Common myeloid progenitor, CD34-positive (primary cell): ENCODE results near the gene LSS.

Experiments
- CTCF ChIA-PET: fragments of 350-600 bp; sonication (Branson Sonifier 250); formaldehyde crosslinking; loops from one replicate; lab custom pipeline; 2021; ENCODE audit warnings: antibody characterized with exemption; lab: Charles Lee
- POLR2A ChIA-PET: fragments of 350-600 bp; sonication (Branson Sonifier 250); formaldehyde crosslinking; loops from one replicate; lab custom pipeline; 2021; ENCODE audit warnings: antibody characterized with exemption; lab: Charles Lee
- DNase-seq, 3 donors: peaks; one replicate each; pipeline versions ENCODE4 v3.0.0 to v3.0.0-alpha.2; 2013
- H3K27ac ChIP-seq, 2 experiments: 1 replicate in 1 of 2; 2 replicates in 1 of 2; pipeline ENCODE4 v1.7.0; 2013; ENCODE audit warnings: inconsistent platforms in 2 of 2, low read length in 2 of 2, mild to moderate bottlenecking in 2 of 2, low read depth in 1 of 2, moderate library complexity in 1 of 2; ENCODE audit not compliant: severe bottlenecking in 2 of 2, insufficient read depth in 1 of 2, poor library complexity in 1 of 2
- H3K27me3 ChIP-seq, 5 experiments: replicated peaks in 2 of 5; 1 replicate in 3 of 5; 2 replicates in 2 of 5; pipeline versions ENCODE4 v1.6.1 to v1.7.0; 2013; ENCODE audit warnings: low read length in 4 of 5, mild to moderate bottlenecking in 2 of 5, moderate library complexity in 2 of 5, inconsistent platforms in 1 of 5; ENCODE audit not compliant: insufficient read depth in 5 of 5, control insufficient read depth in 4 of 5
- H3K36me3 ChIP-seq, 4 experiments: 1 replicate in 2 of 4; 2 replicates in 2 of 4; pipeline versions ENCODE4 v1.6.1 to v1.7.0; 2013; ENCODE audit warnings: low read length in 3 of 4, control low read depth in 1 of 4, mild to moderate bottlenecking in 1 of 4; ENCODE audit not compliant: control insufficient read depth in 4 of 4, insufficient read depth in 4 of 4
- H3K4me1 ChIP-seq, 4 experiments: 1 replicate in 3 of 4; 2 replicates in 1 of 4; pipeline versions ENCODE4 v1.6.1 to v1.7.1; 2013; ENCODE audit warnings: low read length in 3 of 4, mild to moderate bottlenecking in 3 of 4, control low read depth in 1 of 4, inconsistent platforms in 1 of 4, moderate library complexity in 1 of 4; ENCODE audit not compliant: control insufficient read depth in 4 of 4, insufficient read depth in 4 of 4; ENCODE audit errors: control extremely low read depth in 1 of 4
- H3K4me3 ChIP-seq, 7 experiments: 1 replicate in 4 of 7; 2 replicates in 3 of 7; pipeline versions ENCODE4 v1.5.1 to v1.7.0; 2013; ENCODE audit warnings: mild to moderate bottlenecking in 7 of 7, low read length in 6 of 7, moderate library complexity in 6 of 7, inconsistent platforms in 2 of 7, low read depth in 2 of 7, control low read depth in 1 of 7; ENCODE audit not compliant: insufficient read depth in 4 of 7, control insufficient read depth in 1 of 7; ENCODE audit errors: extremely low read depth in 1 of 7
- H3K9me3 ChIP-seq, 5 experiments: 1 replicate in 4 of 5; 2 replicates in 1 of 5; pipeline versions ENCODE4 v1.6.1 to v1.7.1; 2013; ENCODE audit warnings: low read length in 4 of 5, mild to moderate bottlenecking in 2 of 5, inconsistent platforms in 1 of 5, low read depth in 1 of 5, moderate library complexity in 1 of 5; ENCODE audit not compliant: control insufficient read depth in 4 of 5, insufficient read depth in 2 of 5; ENCODE audit errors: control extremely low read depth in 1 of 5
- WGBS: methylation state at CpG from one replicate; pipeline ENCODE4 v1.1.5; 2013; ENCODE audit not compliant: insufficient coverage; 5-methylcytosine and 5-hydroxymethylcytosine counted together

Gene LSS

GRCh38 chr21:46157396-46157986 lies 71.1 kb downstream of the LSS start:
- POLR2A ChIA-PET, result no interaction called here
- Histone ChIP-seq H3K4me1 (peaks cover 0 to 11% (median 5%) of the 10 kb centered on the region in 4 experiments), H3K9me3 (peaks cover 0 to 5% (median 0%) of the 10 kb centered on the region in 5 experiments), H3K4me3 (no peak overlapping the region), H3K27me3 (no peaks in the 10 kb centered on the region), H3K36me3 (peaks cover 0 to 6% (median 1%) of the 10 kb centered on the region in 4 experiments), H3K27ac (no peak overlapping the region)
- no peak for DNase-seq
- 100% methylated on average over 9 of the region's 12 CpGs for WGBS
- CTCF ChIA-PET, result interaction anchor here (1.5 kb wide), 1 partner anchor 8 kb away, joined by 5 read pairs; no protein-coding TSS in a partner anchor

DNA sequence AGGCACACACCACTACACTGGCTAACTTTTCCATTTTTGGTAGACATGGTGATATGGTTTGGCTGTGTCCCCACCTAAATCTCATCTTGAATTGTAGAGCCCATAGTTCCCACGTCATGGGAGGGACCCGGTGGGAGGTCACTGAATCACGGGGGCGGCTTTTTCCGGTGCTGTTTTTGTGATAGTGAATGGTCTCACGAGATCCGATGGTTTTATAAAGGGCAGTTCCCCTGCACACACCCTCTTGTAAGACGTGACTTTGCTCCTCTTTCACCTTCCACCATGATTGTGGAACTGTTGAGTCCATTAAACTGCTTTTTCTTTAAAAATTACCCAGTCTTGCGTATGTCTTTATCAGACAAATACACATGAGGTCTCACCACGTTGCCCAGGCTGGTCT lies 71.9 kb downstream of the LSS start:
- no peaks in the 10 kb centered on the region for H3K27me3 ChIP-seq
- no peak overlapping the region for H3K27ac ChIP-seq
- no peak for DNase-seq
- H3K4me1 ChIP-seq, result peaks cover 0 to 11% (median 5%) of the 10 kb centered on the region in 4 experiments
- ChIA-PET CTCF (no interaction called here), POLR2A (no interaction called here)
- peaks cover 0 to 6% (median 1%) of the 10 kb centered on the region in 4 experiments for H3K36me3 ChIP-seq
- H3K9me3 ChIP-seq, result peaks cover 0 to 5% (median 0%) of the 10 kb centered on the region in 5 experiments
- no peak overlapping the region for H3K4me3 ChIP-seq
- WGBS, result 90% methylated on average over 5 of the region's 10 CpGs

DNA sequence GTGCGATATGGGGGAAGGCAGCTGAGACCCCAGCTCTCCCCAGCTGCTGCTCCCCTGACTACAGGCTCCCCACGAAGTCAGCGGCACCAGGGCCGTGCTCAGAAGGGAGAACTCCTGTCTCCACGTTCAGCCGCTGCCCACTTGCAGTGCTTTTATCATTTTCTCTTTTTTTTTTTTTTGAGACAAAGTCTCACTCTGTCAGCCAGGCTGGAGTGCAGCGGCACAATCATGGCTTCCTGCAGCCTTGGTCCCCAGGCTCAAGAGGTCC lies 72.3 kb downstream of the LSS start:
- ChIA-PET CTCF (no interaction called here), POLR2A (no interaction called here)
- Histone ChIP-seq H3K9me3 (peaks cover 0 to 4% (median 0%) of the 10 kb centered on the region in 5 experiments), H3K4me3 (no peak overlapping the region), H3K36me3 (peaks cover 0 to 4% (median 1%) of the 10 kb centered on the region in 4 experiments), H3K4me1 (peaks cover 0 to 10% (median 5%) of the 10 kb centered on the region in 4 experiments), H3K27ac (no peak overlapping the region), H3K27me3 (no peaks in the 10 kb centered on the region)
- whole genome bisulfite sequencing, result 90% methylated on average over 6 of the region's 7 CpGs
- DNase-seq, result no peak

DNA sequence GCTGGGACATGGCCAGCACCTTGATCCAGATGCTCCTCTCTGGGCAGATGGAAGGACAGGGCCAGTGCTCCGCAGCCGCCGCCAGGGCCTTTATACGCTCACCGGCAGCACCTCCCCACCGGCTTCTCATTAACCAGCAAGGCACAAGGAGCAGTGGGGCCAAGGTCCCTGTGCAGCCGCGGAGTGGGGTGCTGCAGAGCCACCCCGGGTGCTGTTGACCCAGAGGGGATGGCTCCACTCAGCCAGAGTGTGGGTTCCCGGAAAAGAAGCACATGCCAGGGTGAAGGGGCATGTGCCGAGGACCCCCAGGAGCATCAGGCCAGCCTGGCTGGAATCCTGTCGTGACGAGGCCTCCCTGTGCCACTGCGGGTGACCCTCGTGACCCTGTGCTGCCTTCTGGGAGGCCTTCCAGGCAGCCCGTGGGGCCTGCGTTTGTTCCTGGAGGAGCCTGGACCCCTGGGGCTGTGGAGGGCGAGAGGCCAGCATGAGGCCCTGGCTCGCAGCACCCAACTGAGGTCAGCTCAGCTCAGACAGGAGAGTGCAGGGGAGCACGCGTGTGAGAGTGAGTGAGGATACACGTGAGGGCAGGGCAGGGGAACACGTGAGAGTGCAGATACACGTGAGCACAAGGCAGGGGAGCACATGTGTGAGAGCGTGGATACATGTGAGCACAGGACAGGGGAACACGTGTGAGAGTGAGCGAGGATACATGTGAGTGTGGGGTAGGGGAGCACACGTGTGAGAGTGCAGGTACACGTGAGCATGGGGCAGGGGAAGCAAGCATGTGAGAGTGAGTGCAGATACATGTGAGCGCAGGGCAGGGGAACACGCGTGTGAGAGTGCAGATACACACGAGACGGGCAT lies 72.8 kb downstream of the LSS start, which contains the start of gene FTCD:
Gene FTCD (minus strand): TSS at position 66 of the 864 bp plus-strand sequence. CDS start 56 bp downstream, at position 10.
- Histone ChIP-seq H3K4me3 (no peak within 1 kb of the TSS), H3K27me3 (no peaks in the 10 kb centered on the region), H3K4me1 (peaks cover 0 to 9% (median 5%) of the 10 kb centered on the region in 4 experiments), H3K9me3 (no peaks in the 10 kb centered on the region), H3K27ac (no peak within 1 kb of the TSS), H3K36me3 (peaks cover 0 to 3% (median 0%) of the 10 kb centered on the region in 4 experiments)
- POLR2A ChIA-PET, result no interaction called here
- CTCF ChIA-PET, result interaction anchor here (1.0 kb wide), 1 partner anchor 75 kb away, joined by 3 read pairs; no protein-coding TSS in a partner anchor
- over 99% methylated on average over 32 of the region's 34 CpGs for whole genome bisulfite sequencing
- DNase-seq, result no peak

DNA sequence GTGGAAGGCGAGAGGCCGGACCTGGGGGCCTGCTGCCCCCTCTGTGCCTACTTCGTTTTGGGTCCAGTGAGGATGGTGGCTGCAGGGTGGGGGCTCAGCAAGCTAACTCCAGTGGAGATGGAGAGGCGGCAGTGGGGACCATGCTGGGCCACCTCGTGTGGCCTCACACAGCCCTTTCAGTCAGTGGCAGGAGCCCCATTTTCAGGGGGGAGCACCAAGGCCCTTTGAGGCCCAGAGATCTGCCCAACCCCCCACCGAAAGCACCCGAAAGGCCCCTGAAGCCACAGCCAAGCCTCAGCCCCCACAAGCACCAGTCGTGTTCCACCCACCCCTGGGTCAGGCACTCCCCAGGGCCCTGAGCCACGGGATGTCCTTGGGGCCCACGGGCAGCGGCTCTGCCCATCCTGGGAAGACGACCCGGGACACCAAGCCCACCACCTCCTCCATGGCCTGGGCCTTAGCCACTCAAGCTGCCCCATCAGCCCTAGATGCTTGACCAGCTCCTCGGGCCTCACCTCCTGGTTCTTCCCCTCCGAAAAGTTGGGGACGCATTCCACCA lies 73.5 kb downstream of the LSS start:
- POLR2A ChIA-PET, result no interaction called here
- Histone ChIP-seq H3K4me3 (no peak overlapping the region), H3K9me3 (no peaks in the 10 kb centered on the region), H3K36me3 (peaks cover 0 to 3% (median 0%) of the 10 kb centered on the region in 4 experiments), H3K4me1 (peaks cover 0 to 9% (median 5%) of the 10 kb centered on the region in 4 experiments), H3K27me3 (no peaks in the 10 kb centered on the region), H3K27ac (no peak overlapping the region)
- CTCF ChIA-PET, result interaction anchor here (1.0 kb wide), 1 partner anchor 75 kb away, joined by 3 read pairs; no protein-coding TSS in a partner anchor
- WGBS, result 94% methylated on average over 16 of the region's 16 CpGs
- DNase-seq, result no peak

DNA sequence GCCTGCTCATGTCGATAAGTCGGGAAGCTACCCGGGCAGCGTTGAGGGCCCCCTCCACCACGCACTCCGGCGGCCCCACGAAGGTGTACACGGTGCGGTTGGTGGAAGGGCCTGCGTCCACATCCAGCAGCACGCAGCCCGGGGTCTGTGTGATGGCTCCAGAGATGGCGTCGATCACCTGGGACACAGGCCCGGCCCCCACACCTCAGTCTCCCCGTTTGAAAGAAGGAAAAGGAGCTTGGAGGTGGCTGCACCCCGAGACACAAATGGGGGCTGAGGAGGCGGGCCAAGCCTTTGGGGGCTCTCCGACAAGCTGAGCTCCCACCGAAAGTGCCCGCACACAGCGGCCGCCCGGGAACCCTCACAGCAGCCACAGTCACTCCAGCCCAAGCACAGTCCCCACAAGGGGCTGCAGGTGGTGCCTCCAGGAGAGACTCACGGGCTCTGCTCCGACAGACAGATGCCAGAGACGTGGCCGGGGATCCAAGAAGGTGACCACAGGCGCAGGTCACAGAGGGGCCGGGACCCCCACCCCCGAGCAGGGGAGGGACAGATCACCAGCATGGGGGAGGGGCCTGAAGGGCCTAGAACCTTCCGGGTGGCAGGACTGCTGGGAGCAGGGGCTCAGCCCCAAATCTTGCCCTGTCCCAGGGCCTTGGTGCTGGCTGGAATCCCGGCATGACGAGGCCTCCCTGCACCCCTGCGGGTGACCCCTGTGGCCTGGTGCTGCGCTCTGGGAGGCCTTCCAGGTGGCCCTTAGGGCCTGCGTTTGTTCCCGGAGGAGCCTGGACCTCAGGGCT lies 74.2 kb downstream of the LSS start:
- DNase-seq, result no peak
- peaks cover 0 to 9% (median 5%) of the 10 kb centered on the region in 4 experiments for H3K4me1 ChIP-seq

More for the DNA sequence above, 74.2 kb downstream of the LSS start:
- CTCF ChIA-PET, result interaction anchor here (1.2 kb wide), 1 partner anchor 89 kb away, joined by 3 read pairs; no protein-coding TSS in a partner anchor
- POLR2A ChIA-PET, result no interaction called here
- 95% methylated on average over 36 of the region's 39 CpGs for WGBS
- Histone ChIP-seq H3K9me3 (no peaks in the 10 kb centered on the region), H3K4me3 (no peak overlapping the region), H3K27me3 (no peaks in the 10 kb centered on the region), H3K27ac (no peak overlapping the region), H3K36me3 (peaks cover 0 to 3% (median 0%) of the 10 kb centered on the region in 4 experiments)
